Thyroid gland (tissue), 4 donors: ENCODE measurements around the gene SYNPO2L. TPM values are rescaled to one million over a fixed set of nuclear protein-coding genes. Genes with fewer than 3 reads are reported as not detected.
"Not testable (repeated sequence)": the region's sequence is repeated elsewhere in the genome, so short reads cannot be mapped to it uniquely, and the experiment has no call there.

Experiments used
- DNase-seq, 2 donors: peaks; one replicate each; pipeline ENCODE4 v3.0.0-alpha.2; 2019
- H3K27ac ChIP-seq, 3 donors: fragments of 200-600 bp; sonication (generic); 1 replicate in 2 of 3; 2 replicates in 1 of 3; pipeline ENCODE4 v1.5.1; 2016 to 2019; ENCODE audit warnings: mild to moderate bottlenecking in 1 of 3, moderate library complexity in 1 of 3
- H3K27me3 ChIP-seq: fragments of 200-600 bp; sonication (generic); one replicate; pipeline ENCODE4 v1.5.1; 2019
- H3K36me3 ChIP-seq, 2 donors: fragments of 200-600 bp; sonication (generic); one replicate each; pipeline ENCODE4 v1.5.1; 2016 to 2019
- H3K4me1 ChIP-seq, 2 donors: fragments of 200-600 bp; sonication (generic); one replicate each; pipeline ENCODE4 v1.5.1; 2017 to 2019
- H3K4me3 ChIP-seq, 3 donors: fragments of 200-600 bp; sonication (generic); replicated peaks in 1 of 3; 1 replicate in 2 of 3; 2 replicates in 1 of 3; pipeline ENCODE4 v1.5.1; 2016; ENCODE audit warnings: mild to moderate bottlenecking in 1 of 3
- H3K9me3 ChIP-seq: fragments of 200-600 bp; sonication (generic); one replicate; pipeline ENCODE4 v1.5.1; 2017
- CTCF ChIP-seq, 6 experiments: fragments of 200-600 bp in 3 of 6; fragments of 450-650 bp in 3 of 6; sonication (generic) in 3 of 6; IDR thresholded peaks; one replicate each; pipeline ENCODE4 v1.5.1; 2016 to 2019; ENCODE audit warnings: antibody characterized with exemption in 6 of 6, mild to moderate bottlenecking in 2 of 6, inconsistent platforms in 1 of 6, moderate library complexity in 1 of 6
- POLR2A ChIP-seq, 2 donors: fragments of 450-650 bp; IDR thresholded peaks; one replicate each; pipeline ENCODE4 v1.6.1; 2017; ENCODE audit warnings: antibody characterized with exemption in 2 of 2, mild to moderate bottlenecking in 2 of 2, moderate library complexity in 1 of 2
- WGBS, 2 donors: methylation state at CpG; one replicate each; pipeline ENCODE4 v1.1.5; 2017; 5-methylcytosine and 5-hydroxymethylcytosine counted together
- intact Hi-C: fragments of 100-400 bp; cut with DNase I; formaldehyde crosslinking; loops from one replicate; pipeline ENCODE4 v1.15.1; 2023
- total RNA-seq, 4 donors: library from RNA; depleted of rRNA; stranded (reverse); fragments of >200 nt; gene quantifications; one replicate each; pipeline ENCODE4 v1.2.3, GENCODE V29; 2016

The SYNPO2L gene, protein sequence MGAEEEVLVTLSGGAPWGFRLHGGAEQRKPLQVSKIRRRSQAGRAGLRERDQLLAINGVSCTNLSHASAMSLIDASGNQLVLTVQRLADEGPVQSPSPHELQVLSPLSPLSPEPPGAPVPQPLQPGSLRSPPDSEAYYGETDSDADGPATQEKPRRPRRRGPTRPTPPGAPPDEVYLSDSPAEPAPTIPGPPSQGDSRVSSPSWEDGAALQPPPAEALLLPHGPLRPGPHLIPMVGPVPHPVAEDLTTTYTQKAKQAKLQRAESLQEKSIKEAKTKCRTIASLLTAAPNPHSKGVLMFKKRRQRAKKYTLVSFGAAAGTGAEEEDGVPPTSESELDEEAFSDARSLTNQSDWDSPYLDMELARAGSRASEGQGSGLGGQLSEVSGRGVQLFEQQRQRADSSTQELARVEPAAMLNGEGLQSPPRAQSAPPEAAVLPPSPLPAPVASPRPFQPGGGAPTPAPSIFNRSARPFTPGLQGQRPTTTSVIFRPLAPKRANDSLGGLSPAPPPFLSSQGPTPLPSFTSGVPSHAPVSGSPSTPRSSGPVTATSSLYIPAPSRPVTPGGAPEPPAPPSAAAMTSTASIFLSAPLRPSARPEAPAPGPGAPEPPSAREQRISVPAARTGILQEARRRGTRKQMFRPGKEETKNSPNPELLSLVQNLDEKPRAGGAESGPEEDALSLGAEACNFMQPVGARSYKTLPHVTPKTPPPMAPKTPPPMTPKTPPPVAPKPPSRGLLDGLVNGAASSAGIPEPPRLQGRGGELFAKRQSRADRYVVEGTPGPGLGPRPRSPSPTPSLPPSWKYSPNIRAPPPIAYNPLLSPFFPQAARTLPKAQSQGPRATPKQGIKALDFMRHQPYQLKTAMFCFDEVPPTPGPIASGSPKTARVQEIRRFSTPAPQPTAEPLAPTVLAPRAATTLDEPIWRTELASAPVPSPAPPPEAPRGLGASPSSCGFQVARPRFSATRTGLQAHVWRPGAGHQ
- not detected for total RNA-seq

GRCh38 chr10:73655990-73656298 is at the start of gene SYNPO2L:
Gene SYNPO2L, minus strand, starts transcription at chr10:73656029. Its CDS starts 107 bp downstream, at chr10:73655922.
- TF ChIP-seq POLR2A (IDR thresholded peaks at IDR 0.05) (no peak), CTCF (IDR thresholded peaks at IDR 0.05) (no peak)
- DNase-seq, result no peak
- H3K27me3 ChIP-seq, result no peaks in the 10 kb centered on the region
- 85 to 87% methylated on average over 5 of the region's 5 CpGs for WGBS, 2 donors
- H3K4me1 ChIP-seq, result no peaks in the 10 kb centered on the region
- H3K4me3 ChIP-seq, result no peak within 1 kb of the TSS
- H3K9me3 ChIP-seq, result no peaks in the 10 kb centered on the region
- intact Hi-C loops, result no loop called here
- no peaks in the 10 kb centered on the region for H3K36me3 ChIP-seq
- no peak within 1 kb of the TSS for H3K27ac ChIP-seq

DNA sequence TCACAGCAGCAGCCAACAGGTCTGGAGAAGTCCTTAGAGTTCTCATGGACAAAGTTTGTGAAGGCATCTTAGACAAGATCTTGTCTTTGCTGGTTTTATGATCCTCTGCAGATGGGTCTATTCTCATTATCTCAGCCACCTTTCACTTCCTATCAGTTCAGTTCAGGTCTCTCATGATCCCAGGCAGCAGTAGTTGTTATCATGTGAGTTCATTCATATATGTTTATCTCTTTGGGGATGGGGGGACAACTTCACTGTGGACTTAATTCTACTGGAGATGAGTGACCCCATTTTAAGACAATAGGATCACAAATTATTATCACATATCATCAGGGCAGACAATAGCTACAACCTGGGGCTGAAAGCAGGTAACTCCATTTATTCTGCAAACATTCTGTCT is 48.1 kb upstream of the SYNPO2L start:
- intact Hi-C loops, H3K4me1 ChIP-seq, H3K36me3 ChIP-seq, DNase-seq, H3K4me3 ChIP-seq, H3K9me3 ChIP-seq, H3K27me3 ChIP-seq, H3K27ac ChIP-seq: not testable (repeated sequence)

DNA sequence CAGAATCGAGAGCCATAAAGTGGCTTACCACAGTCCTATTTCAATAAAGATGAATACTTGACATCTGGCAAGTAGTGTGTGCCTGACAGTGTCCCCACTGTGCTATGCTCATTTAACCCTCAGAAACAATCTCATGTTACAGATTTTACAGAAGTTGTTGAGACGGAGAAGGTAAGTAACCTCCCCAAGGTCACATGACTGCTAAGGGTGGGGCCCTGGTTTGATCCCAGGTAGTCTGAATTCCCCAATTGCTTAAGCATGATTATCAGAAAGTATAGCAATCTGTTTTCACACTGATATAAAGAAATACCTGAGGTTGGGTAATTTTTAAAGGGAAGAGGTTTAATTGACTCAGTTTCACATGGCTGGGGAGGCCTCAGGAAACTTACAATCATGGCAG is 43.0 kb upstream of the SYNPO2L start:
- DNase-seq, H3K4me1 ChIP-seq, H3K36me3 ChIP-seq, intact Hi-C loops, H3K4me3 ChIP-seq, H3K27ac ChIP-seq, H3K9me3 ChIP-seq, H3K27me3 ChIP-seq: not testable (repeated sequence)
- WGBS, 2 donors, result 95 to 100% methylated on average over 1 to 2 of the region's 2 CpGs

- H3K27ac ChIP-seq, H3K4me3 ChIP-seq, H3K9me3 ChIP-seq, H3K27me3 ChIP-seq, DNase-seq, intact Hi-C loops, H3K36me3 ChIP-seq, H3K4me1 ChIP-seq: not testable (repeated sequence)
- 97% methylated on average over 13 to 14 of the region's 16 CpGs for WGBS, 2 donors
Measured at GRCh38 chr10:73697675-73698159, 41.9 kb upstream of the SYNPO2L start, which contains the start of gene AGAP5. Gene AGAP5, minus strand, starts transcription at chr10:73698109. Its CDS starts 354 bp downstream, at chr10:73697755.

GRCh38 chr10:73695302-73695701 is 39.5 kb upstream of the SYNPO2L start:
- H3K27ac ChIP-seq, H3K27me3 ChIP-seq, H3K4me1 ChIP-seq, DNase-seq, H3K4me3 ChIP-seq, intact Hi-C loops, H3K36me3 ChIP-seq, H3K9me3 ChIP-seq: not testable (repeated sequence)

DNA sequence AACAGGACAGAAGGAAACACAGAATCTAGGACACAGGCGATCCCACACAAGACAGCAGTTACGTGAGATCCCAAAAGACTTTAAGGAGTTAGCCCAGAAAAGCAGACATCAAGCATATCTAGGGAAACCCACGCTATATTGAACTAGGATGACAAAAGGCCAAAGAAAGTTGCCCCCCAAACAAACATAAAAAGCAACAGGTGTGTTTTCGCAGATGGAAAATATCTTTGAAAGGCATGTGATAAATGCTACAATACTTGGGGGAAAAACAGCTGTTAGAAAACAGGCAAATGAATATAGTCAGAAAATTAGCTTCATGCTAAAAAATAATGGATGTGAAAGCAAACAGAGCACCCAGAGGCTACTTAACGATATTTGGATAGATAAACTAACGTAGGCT is 34.9 kb upstream of the SYNPO2L start:
- H3K9me3 ChIP-seq, H3K27ac ChIP-seq, H3K4me1 ChIP-seq, intact Hi-C loops, H3K4me3 ChIP-seq, H3K27me3 ChIP-seq, H3K36me3 ChIP-seq, DNase-seq: not testable (repeated sequence)
- WGBS, 2 donors, result 94 to 99% methylated on average over 6 of the region's 6 CpGs

GRCh38 chr10:73689596-73689995 is 33.8 kb upstream of the SYNPO2L start:
- intact Hi-C loops, result not testable (repeated sequence)

DNA sequence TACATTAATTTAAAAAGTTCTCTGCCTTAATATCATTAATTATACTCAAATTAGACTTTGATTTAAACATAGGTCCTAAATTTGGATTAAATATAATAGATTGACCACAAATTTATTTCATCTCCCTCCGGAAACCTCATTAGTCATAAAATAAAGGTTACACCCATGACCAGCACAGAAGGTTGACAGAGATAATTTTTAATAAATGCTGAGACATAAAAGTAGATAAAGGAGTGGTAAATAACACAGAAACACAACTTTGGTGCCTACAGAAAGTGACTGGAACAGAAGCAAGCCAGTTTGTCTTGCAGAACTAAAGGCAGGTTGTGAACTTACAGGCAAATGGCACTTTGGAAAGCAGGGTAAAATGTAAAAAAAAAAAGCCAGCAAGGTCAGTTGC is 31.8 kb upstream of the SYNPO2L start:
- WGBS, 2 donors, result 88% methylated on average over 1 of the region's 1 CpG
- H3K4me1 ChIP-seq, H3K27me3 ChIP-seq, H3K9me3 ChIP-seq, intact Hi-C loops, H3K4me3 ChIP-seq, H3K36me3 ChIP-seq, DNase-seq, H3K27ac ChIP-seq: not testable (repeated sequence)

More at GRCh38 chr10:73689596-73689995, 33.8 kb upstream of the SYNPO2L start:
- not testable (repeated sequence) for DNase-seq, H3K4me3 ChIP-seq, H3K4me1 ChIP-seq, H3K36me3 ChIP-seq, H3K27me3 ChIP-seq, H3K27ac ChIP-seq, H3K9me3 ChIP-seq
- WGBS, 2 donors, result 100% methylated on average over 1 of the region's 28 CpGs; no CpG with 5 or more reads in 1 of the 2 donors

DNA sequence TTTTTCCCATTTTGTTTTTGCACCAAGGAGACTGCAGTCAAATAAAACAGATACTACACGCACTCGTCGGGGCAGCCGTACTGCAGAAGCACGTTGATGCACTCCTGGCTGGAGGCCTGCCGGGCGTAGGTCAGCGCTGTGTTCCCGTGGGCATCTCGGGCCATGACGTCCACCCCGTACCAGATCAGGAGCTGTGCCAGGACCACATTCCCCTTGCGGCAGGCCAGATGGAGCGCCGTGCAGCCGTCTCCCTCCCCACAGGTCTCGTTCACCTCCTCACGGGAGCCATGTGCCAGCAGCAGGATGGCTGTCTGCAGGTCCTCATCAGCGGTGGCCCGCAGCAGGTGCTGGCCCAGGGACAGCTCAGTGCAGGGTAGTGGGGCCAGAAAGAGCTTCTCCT is 18.7 kb upstream of the SYNPO2L start:
- H3K9me3 ChIP-seq, H3K36me3 ChIP-seq, intact Hi-C loops, H3K27ac ChIP-seq, H3K4me3 ChIP-seq, H3K27me3 ChIP-seq, H3K4me1 ChIP-seq, DNase-seq: not testable (repeated sequence)
- 94 to 100% methylated on average over 3 to 10 of the region's 20 CpGs for WGBS, 2 donors

- H3K4me1 ChIP-seq, H3K36me3 ChIP-seq, H3K27me3 ChIP-seq, intact Hi-C loops, DNase-seq, H3K4me3 ChIP-seq, H3K9me3 ChIP-seq, H3K27ac ChIP-seq: not testable (repeated sequence)
- WGBS, 2 donors, result 90 to 96% methylated on average over 4 of the region's 4 CpGs
Measured at GRCh38 chr10:73668378-73668777, 12.5 kb upstream of the SYNPO2L start.

DNA sequence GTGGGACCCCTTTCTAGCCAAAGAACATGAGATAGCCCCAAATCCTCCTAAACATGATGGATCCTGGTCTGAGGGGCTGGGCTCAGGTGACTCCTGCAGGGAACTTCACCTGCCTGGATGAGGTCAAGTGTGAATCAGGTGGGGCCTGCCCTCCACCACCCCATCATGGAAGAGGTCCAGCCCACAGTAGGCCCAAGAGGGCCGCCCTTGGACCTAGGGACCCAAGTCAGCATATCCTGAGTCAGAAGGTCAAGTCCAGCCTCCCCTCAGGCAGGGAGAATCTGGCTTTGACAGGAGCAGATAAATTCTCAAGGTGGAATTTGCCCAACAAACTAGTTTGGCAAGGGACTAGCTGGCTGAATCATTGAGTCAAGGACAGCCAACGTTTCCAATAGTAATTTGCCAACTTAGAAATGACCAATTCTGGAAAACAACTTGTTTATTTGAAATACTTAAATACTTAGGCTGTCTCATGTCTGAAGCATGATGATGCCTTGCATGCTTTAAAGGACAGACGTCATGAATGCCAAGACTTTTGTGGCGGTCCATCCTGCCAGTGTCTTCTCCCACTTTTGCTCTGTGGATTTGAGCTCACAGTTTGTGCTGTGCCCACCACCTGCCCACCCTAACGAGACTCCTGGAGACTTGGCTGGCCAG is 10.5 kb upstream of the SYNPO2L start:
- H3K4me1 ChIP-seq, DNase-seq, H3K27ac ChIP-seq, H3K9me3 ChIP-seq, H3K27me3 ChIP-seq, H3K36me3 ChIP-seq, H3K4me3 ChIP-seq, intact Hi-C loops: not testable (repeated sequence)
- WGBS, 2 donors, result 71 to 78% methylated on average over 3 to 4 of the region's 5 CpGs
